Epithelial cell of prostate (primary cell): ENCODE measurements around the gene EDA.
"Not testable (repeated sequence)": the region's sequence is repeated elsewhere in the genome, so short reads cannot be mapped to it uniquely, and the experiment has no call there.

ENCODE experiments used
- DNase-seq: peaks from one replicate; pipeline ENCODE4 v3.0.0-alpha.2; 2011; ENCODE audit warnings: low read depth, low spot score
- H3K27ac ChIP-seq: fragments of 450-650 bp; 2 replicates; pipeline ENCODE4 v1.5.1; 2017; ENCODE audit warnings: mild to moderate bottlenecking

EDA gene

DNA sequence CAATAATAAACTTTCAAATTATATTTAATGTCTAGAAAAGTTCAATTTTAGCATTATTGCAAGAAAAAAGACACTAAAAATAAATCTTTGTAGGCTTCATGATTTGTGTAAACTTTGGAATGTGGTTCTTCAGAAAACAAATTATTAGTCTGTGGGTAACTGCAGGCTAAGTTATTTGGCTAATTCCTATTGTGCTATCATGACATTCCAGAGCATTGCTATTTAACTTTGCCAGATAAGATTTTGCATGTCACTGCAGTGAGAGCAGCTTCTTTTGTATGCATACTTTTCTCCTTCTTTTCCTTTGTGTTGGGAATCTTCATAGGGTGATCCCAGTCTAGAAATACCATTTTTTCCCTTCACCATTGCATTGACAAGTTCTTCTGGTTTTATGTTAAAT is 303.8 kb downstream of the EDA start:
- no peak for DNase-seq
- H3K27ac ChIP-seq, result no peak overlapping the region

DNA sequence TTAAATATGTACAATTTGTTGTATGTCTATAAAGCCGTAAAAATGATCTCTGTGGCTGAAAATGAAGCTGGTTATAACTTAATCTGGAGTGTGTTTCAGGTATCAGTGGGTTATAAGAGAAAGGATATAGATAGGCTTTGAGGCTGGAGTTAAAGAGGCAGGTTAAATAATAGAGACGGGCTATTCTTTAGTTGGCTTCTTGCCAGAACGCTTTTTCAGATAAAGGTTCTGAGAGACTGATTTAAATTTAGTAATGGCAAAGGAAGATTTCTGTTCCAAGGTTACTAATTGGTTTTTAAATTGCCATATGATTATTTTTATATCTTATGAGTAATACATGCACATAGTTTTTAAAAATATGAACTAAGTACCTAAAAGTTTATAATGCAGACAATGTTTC is 316.4 kb downstream of the EDA start:
- H3K27ac ChIP-seq, result no peak overlapping the region
- no peak for DNase-seq

DNA sequence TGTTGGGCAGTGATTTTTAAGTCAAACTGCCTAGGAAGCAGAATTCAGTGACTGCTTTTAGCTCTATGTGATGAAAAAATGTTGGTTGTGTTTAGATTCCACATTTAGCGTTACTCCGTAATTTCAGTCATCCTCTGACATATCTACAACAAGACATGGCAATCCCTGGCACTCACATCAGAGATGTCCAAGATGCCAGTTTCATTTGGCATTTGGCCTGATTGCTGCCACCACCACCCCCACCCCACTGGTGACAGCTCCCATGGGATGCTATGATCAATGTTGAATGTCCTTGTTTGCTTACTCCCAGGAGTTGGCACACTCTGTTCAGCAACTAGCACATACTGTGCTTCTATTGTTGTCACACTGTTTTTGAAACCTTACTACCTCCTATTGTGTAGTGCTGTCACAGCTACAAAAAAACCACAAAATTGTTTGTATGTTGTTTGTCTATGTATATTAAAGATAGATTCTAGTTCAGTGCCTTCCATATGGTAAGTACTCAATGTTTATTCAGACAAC is 332.4 kb downstream of the EDA start:
- no peak for DNase-seq

DNA sequence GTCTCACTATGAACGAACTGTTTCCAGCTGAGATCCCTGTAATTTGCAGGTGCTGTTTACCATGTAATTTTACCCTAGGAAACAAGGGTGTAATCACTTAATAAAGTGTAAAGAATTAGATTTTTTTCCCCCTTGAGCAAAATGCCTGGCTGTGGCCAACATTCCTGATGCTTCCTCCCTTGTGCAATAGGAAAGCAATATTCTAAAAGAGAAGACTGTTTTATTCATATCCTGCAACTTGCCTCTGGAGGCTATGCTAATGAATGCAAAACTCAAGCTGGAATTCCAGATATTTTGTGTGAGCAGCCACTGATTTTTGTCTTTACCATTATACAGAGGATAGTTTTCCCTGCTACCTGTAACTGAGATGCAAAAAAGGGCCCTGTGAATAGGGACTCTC is 335.8 kb downstream of the EDA start:
- no peak overlapping the region for H3K27ac ChIP-seq
- no peak for DNase-seq

More for the DNA sequence above, 332.4 kb downstream of the EDA start:
- no peak overlapping the region for H3K27ac ChIP-seq

DNA sequence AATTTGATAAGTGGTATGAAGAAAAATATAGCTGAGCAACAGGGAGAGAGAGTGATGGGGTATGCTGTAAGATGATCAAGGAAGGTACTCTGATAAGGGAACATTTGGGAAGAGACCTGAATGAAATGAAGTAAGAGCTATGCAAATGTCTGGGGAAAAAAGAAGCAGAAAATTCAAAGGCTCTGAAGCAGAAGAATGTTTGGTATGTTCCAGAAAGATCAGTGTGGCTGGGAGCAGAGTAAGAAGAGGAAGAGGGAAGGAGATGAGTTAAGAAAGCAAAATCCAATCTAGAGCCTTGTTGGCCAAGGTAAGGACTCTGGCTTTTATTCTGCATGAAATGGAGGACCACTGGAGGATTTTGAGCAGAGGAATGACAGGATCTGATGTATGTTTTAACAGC is 343.8 kb downstream of the EDA start:
- no peak overlapping the region for H3K27ac ChIP-seq
- no peak for DNase-seq

DNA sequence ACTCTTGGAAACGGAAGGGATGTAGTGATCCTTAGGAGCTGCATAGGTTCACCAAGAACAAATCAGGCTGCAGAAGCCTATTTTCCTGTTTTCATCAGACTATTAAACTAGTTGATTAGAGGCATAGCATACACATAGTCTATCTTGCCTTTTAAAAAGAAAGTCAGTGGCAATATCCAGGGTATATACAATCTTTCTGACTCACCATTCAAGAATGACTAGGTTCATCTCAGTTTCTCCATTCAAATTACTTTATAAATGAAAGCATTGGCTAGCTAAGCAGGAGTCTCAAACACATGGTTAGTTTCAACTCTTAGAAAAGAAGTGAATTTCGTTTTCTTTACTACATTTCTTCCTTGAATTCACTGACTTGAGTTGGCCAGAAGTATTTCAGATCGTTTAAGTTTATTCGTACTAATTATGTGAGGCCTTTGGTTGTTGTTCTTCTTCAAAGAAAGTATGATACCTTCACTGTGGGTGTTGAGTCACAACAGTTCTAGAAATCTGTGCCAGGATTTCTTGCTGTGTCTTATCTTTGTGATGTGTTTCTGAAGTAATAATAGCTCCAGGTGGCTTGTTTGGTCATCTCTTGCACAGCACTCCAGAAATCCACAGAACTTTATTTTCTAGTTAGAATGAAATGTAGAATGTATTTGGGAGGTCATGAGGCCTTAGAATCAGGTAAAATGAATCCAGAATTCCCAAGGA is 345.6 kb downstream of the EDA start:
- no peak overlapping the region for H3K27ac ChIP-seq
- DNase-seq, result no peak

DNA sequence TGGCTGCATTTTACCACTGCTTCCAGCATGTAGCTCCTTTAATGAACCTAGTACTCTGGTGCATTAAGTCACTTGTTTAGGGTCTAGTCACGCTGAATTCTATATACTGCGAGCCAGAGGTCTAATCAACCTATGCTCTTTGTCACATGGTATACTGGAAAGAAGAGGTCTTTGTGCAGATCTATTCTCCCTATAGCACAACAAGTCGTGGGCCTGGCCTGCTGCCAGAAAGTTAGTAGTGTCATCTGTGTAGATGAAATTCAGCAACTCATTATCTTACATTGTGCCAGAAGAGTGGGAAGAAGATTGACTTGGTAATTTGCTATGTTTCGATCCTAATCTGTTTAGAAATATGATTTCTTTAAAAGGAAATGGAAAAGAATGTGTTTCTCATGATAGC is 353.0 kb downstream of the EDA start:
- H3K27ac ChIP-seq, result no peak overlapping the region
- DNase-seq, result no peak

DNA sequence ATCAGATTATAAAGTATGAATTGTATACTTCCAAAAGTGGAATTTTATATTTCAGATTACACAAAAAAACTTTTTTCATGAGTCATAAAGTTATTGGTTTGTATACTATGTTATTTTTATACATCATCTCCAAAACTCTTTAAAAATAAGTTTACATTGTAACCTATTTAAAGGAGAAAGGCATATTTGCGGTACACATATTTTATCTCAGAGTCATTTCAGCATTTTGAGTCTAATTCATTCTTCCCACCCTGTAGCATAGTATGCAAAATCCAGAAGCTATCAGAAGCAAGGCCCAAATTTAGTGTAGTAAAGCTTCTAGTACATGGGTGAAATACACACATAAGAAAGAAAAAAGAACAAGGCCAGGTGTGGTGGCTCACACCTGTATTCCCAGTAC is 353.5 kb downstream of the EDA start:
- H3K27ac ChIP-seq, result no peak overlapping the region
- DNase-seq, result no peak

DNA sequence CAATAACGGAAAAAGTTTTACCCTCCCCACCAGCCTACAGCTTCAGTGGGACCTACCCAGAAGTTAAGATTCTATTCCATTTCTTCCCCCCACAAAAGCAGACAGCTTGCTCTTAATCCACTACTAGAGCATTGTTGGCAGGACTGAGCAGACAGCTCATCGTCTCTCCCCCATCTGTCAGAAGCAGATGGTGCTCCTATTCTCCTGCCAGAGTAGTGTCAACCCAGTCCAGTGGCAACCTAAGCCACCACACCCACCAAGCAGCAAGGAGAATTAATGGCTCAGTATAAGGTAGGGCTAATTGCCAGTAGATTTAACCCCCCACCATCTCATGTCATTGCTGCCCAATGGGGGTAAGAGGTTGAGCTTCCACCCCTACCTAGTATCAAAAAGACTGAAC is 371.8 kb downstream of the EDA start:
- H3K27ac ChIP-seq, result no peak overlapping the region
- no peak for DNase-seq

DNA sequence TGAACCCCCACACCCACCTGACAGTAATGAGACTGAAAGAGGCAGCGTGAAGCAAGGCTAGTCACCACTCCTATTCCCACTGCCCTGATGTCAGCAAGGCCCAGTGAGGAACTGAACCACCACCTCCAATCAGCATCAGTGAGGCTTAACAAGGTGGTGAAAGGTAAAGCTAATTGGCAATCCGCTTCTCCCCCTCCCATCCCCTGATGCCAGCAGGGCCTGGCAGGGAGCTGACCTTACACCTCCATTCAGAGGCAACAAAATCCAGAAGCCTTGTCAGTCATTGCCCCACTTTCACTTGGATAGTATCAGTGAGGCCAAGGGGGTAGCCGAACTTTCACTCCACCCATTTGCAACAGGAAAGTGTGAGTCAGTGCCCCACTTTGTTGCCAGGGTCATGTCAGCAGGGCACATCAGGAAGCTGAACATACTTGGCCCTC is 373.1 kb downstream of the EDA start:
- H3K27ac ChIP-seq, result no peak overlapping the region
- DNase-seq, result no peak

DNA sequence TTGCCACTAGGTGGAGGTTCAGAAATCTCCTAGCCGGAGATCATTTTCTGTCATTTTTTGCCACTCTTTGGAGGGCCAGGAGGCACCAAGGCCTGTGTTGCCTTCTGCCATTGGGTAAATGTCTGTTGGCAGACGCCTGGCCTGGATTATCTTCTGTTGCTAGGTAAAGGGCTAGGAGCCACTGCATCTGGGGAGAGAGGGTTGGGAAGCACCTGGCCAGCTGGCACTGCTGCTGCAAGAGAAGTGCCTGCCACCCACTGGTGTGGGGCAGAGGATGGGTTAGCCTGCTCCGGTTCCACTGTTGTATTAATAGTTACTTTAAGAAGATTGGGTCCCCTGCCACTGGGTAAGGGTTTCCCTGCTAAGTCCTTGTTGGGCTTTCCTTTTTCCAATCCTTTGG is 375.8 kb downstream of the EDA start:
- no peak for DNase-seq
- no peak overlapping the region for H3K27ac ChIP-seq

DNA sequence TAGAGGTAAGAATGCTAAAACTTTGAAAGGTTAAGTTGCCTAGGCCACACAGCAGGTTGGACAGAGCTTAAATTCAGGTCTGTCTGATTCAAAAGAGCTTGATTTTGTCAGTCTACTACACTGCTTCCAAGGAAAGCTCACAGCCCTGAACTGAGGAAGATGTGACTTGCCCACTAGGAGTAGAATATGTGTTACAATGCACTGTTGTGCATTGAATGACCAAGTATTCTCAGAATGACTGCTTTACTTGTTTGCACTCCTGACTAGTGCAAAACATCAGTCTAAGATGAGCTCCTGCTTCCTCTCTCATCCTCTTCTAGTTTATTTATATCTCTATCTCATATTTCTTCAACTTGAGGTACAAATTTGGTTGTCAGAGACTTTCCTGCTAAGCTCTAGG is 377.6 kb downstream of the EDA start:
- no peak overlapping the region for H3K27ac ChIP-seq
- no peak for DNase-seq

DNA sequence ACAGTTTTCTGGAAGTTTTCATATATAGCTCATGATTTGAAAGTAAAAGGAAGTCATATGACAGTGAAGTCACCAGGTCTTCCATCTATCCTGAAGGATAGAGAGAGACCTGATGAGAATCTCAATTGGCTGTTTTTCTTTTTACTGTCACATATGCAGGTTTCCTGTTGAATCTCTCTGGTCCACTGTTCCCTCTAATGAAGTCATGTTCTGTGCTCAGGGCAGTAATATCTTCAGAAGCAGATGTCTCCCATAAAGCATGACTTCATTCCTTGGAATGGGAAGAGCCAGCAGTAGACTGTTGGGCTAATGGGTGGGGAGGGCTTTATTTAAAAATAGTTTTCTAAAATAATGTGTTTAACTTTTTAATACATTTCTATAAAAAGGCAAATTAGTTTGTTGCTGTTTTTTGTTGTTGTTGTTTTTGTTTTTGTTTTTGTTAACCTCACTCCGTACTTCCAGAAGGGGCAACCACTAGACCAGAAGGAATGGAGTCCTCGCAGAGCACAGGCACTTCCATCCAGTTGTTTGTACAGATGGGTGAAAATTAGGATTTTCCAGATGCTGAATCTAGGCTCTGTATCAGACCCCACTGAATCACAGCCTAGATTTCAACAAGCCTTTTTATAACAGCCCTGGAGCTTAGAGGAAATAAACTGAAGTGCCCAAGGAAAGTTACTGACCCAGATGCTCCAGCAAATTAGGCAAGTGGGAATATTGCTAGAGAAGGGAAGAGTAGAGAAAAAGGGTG is 379.6 kb downstream of the EDA start:
- no peak overlapping the region for H3K27ac ChIP-seq
- no peak for DNase-seq

DNA sequence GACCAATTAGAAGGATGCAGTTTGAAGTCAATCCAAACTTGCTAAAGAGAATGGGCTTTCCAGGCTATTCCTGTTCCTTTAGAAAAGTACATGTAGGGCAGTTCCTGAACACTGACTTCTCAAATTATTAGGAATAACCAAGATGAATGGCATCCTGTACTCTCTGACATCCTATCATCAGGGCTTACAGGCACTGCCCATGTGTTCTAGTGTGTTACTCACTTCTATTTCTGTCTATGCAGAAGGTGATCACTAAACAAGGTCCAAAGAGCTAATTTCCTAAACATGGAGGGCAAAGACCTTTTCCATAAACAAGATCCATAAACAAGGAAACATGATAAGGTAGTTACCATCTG is 380.2 kb downstream of the EDA start:
- DNase-seq, result no peak
- no peak overlapping the region for H3K27ac ChIP-seq

DNA sequence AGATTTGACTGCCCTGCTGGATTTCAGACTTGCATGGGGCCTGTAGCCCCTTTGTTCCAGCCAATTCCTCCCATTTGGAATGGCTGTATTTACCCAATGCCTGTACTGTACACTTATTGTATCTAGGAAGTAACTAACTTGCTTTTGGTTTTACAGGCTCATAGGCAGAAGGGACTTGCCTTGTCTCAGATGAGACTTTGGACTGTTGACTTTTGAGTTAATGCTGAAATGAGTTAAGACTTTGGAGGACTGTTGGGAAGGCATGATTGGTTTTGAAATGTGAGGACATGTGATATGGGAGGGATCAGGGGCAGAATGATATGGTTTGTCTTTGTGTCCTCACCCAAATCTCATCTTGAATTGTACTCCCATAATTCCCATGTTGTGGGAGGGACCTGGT is 382.4 kb downstream of the EDA start:
- not testable (repeated sequence) for DNase-seq, H3K27ac ChIP-seq

DNA sequence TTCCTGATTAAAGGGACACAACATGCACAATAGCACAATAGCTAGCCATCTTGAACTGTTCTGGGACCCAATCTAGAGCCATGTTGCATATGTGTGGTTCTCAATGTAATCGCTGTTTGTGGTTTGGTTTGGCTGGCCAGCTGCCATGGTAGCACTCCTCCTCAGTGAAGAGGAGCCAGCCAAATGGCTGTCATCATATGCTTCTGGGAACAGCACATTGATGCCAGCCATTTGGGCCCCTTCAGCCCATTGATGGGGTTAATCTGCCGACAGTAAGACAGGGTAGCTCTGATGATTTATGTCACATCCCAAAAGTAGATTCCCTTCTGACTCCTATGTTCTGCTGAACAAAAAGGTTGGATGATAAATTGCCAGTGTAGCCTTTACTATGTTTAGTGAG is 385.4 kb downstream of the EDA start:
- H3K27ac ChIP-seq, result no peak overlapping the region
- DNase-seq, result no peak

DNA sequence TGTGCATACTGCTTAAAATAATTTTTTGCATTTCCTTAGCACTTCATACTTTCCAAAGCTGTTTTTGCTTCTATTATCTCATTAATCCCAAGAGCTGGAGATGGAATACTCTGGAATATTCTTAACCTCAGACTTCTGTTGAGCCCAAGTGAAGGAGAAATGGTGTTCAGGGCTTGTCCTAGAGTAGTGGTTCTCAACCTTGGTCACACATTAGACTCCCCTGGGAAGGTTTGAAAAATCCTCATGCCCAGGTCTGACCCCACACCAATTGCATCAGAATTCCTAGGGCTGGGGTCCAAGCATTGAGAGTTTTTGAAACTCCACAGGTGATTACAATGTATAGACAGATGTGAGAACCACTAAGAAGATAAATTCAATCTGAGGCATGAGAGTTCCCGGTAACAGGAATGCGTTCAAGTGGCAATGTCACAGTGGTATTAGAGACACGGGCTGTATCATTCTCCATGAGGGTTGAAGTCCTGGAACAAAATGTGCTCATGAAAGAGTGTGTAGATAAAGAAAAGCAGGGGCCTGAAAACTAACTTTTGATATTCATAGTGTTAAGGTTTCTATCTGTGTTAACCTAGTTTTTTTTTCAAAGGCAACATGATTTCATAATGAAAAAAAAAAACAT is 385.9 kb downstream of the EDA start:
- DNase-seq, result no peak

DNA sequence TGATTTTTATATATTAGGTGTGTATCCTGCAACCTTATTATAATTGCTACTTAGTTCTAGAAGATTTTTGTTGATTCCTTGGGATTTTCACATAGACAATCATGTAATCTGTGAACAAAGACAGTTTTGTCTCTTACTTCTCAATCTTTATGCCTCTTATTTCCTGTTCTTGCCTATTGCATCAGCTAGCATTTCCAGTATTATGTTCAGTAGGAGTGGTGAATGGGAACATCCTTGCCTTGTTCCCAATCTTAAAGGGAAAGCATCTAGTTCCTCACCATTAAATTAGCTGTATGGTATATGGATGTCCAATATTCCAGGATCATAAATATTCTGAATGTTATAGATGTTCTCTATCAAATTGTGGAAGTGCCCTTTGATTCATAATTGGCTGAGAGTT is 392.0 kb downstream of the EDA start:
- no peak for DNase-seq
- H3K27ac ChIP-seq, result peak overlapping the region; percentile 20

More for the DNA sequence above, 385.9 kb downstream of the EDA start:
- no peak overlapping the region for H3K27ac ChIP-seq

DNA sequence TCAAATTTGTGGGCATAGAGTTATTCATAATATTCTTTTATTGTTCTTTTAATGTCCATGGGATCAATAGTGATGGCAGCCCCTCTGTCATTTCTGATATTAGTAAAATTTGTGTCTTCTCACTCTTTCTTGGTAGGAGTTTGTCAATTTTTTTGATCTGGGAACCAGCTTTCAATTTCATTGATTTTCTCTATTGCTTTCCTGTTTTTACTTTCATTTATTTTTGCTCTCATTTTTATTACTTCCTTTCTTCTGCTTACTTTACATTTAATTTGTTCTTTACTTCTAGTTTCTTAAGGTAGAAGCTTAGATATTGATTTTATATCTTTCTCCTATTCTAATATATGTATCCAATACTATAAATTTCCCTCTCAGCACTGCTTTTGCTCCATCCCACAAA is 393.1 kb downstream of the EDA start:
- no peak overlapping the region for H3K27ac ChIP-seq
- DNase-seq, result no peak

DNA sequence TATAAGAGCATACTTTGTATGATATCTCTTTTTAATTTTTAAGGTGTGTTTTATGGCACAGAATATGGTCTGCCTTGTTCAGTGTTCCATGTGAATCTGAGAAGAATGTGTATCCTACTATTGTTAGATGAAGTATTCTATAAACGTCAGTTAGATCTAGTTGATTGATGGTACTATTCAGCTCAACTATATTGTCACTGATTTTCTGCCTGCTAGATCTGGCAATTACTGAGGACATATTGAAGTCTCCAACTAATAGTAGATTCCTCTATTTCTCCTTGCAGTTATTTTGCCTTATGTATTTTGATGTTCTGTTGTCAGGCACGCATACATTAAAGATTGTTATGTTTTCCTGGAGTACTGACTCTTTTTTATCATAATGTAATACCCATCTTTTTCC is 394.1 kb downstream of the EDA start:
- DNase-seq, result no peak
- H3K27ac ChIP-seq, result no peak overlapping the region

DNA sequence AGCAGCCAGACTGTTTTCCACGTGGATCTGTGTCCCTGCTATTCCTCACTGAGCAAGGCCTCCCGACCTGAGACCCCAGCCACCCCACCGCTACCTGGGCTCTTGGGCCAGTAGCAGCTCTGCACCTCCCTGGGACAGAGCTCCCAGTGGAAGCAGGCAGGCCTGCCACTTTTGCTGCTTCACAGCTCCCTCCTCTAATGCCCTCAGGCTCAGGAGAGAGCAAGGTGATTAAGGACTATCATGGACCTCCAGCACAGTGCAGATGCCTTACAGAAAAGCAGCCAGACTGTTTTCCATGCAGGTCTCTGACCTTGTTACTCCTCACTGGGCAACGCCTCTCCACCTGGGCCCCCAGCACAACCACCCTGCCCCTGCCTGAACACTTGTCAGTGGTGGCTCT is 396.8 kb downstream of the EDA start:
- H3K27ac ChIP-seq, result no peak overlapping the region
- DNase-seq, result no peak
